HG02981 (cell line): Measurements from ENCODE around the gene ANP32D.
"Not testable (repeated sequence)": the region's sequence is repeated elsewhere in the genome, so short reads cannot be mapped to it uniquely, and the experiment has no call there.

ENCODE experiments used
- ATAC-seq: cut with Tn5 transposase; IDR thresholded peaks from one replicate; pipeline ENCODE4 v1.9.1; 2021; ENCODE audit warnings: mild to moderate bottlenecking, moderate library complexity; ENCODE audit not compliant: unreplicated experiment

The ANP32D gene

GRCh38 chr12:48489456-48489855, 17.1 kb downstream of the ANP32D start:
- not testable (repeated sequence) for ATAC-seq

- not testable (repeated sequence) for ATAC-seq
These were observed 27.9 kb downstream of the ANP32D start for GRCh38 chr12:48500281-48500680.

- ATAC-seq = not testable (repeated sequence)
These were observed 34.5 kb downstream of the ANP32D start for GRCh38 chr12:48506836-48507235.

- no peak for ATAC-seq
These were observed 36.6 kb downstream of the ANP32D start for GRCh38 chr12:48508987-48509386.

GRCh38 chr12:48510111-48510510, 37.8 kb downstream of the ANP32D start:
- ATAC-seq = no peak

- ATAC-seq = peak; percentile 89
These were observed 40.5 kb downstream of the ANP32D start for GRCh38 chr12:48512855-48513254.

GRCh38 chr12:48514728-48515127, 42.4 kb downstream of the ANP32D start:
- ATAC-seq = no peak

- not testable (repeated sequence) for ATAC-seq
These were observed 48.0 kb downstream of the ANP32D start for GRCh38 chr12:48520381-48520780.
